Measurements from ENCODE around the gene COPB1.

DNA sequence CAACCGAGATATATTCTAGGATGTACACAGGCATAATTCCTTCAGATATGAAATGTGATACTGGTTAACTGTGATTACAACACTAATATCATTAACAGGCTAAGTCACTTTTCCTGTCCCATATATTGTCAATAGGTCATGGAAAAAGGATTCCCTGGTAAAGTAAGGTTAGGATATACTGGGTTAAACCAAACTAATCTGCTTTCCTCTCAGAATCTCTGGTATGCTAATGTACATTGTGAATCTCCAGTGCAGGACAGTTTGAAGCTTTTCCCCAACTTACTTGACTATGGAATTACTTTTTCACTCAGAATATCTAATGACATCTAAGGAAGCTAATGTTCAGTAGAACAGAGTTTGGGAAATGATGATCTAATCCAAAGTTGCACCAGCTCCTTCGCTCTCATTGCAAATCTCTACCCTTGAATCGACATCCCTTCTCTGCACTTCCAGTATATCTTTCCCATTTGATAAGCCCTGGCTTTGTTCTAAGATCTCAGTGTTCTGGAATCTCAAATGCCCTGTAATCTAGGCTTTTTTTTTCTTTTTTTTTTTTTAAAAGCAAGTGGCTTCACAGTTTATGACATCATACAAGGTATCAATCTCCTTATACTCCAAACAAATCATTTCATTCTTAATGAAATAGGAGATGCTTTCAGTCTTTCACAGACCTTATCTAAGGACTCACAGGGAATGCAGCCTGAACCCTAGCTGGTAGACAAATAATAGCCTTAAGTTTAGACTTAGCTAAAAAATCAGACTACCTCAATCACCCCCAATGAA lies 43.8 kb downstream of the COPB1 start:
- TF ChIP-seq, protein P1, sequence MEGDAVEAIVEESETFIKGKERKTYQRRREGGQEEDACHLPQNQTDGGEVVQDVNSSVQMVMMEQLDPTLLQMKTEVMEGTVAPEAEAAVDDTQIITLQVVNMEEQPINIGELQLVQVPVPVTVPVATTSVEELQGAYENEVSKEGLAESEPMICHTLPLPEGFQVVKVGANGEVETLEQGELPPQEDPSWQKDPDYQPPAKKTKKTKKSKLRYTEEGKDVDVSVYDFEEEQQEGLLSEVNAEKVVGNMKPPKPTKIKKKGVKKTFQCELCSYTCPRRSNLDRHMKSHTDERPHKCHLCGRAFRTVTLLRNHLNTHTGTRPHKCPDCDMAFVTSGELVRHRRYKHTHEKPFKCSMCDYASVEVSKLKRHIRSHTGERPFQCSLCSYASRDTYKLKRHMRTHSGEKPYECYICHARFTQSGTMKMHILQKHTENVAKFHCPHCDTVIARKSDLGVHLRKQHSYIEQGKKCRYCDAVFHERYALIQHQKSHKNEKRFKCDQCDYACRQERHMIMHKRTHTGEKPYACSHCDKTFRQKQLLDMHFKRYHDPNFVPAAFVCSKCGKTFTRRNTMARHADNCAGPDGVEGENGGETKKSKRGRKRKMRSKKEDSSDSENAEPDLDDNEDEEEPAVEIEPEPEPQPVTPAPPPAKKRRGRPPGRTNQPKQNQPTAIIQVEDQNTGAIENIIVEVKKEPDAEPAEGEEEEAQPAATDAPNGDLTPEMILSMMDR (conservative IDR thresholded peaks at IDR 0.05; ENCODE audit: low read length): no peak
- TF ChIP-seq EZH2phosphoT487 (IDR thresholded peaks at IDR 0.05; ENCODE audit: borderline replicate concordance, low read depth, low read length): no peak
